ENCODE measurements around the gene CBR1. TPM values are rescaled to one million over a fixed set of nuclear protein-coding genes. Genes with fewer than 3 reads are reported as not detected.

CBR1 gene
- total RNA-seq, 2 donors from 2014 or later = 60.7 to 101 TPM

DNA sequence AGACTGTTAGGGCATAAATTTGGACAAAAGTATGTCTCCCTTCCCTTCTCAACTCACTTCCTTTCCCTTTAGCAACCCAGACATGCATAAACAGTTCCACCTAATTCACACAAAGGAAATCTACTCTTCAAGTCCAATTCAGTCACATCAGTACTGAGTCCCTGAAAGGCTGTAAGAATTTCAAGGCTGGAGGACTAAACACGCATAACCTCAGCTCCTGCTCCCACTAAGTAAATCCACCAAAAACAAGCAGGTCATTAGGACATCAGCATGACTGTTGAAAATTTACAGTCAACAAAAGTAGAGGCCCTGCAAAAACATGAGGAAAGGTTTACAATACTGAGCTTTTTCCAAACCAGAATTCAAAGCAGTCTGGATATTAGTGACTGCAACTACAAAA, 27.9 kb upstream of the CBR1 start:
- no peak for TF ChIP-seq CTCF (IDR thresholded peaks at IDR 0.05)
- Histone ChIP-seq H3K4me3 (no peak overlapping the region), H3K4me1 (no peaks in the 10 kb centered on the region), H3K36me3 (peaks cover 84% of the 10 kb centered on the region), H3K27me3 (no peaks in the 10 kb centered on the region), H3K27ac (no peak overlapping the region), H3K9me3 (no peaks in the 10 kb centered on the region)
- no peak for DNase-seq (ENCODE audit: low spot score)

GRCh38 chr21:36044056-36044455, 25.8 kb upstream of the CBR1 start:
- Histone ChIP-seq H3K27ac (no peak overlapping the region), H3K4me1 (no peaks in the 10 kb centered on the region), H3K9me3 (no peaks in the 10 kb centered on the region), H3K27me3 (no peaks in the 10 kb centered on the region), H3K4me3 (no peak overlapping the region), H3K36me3 (peaks cover 78% of the 10 kb centered on the region)
- DNase-seq (ENCODE audit: low spot score) = no peak
- no peak for TF ChIP-seq CTCF (IDR thresholded peaks at IDR 0.05)

DNA sequence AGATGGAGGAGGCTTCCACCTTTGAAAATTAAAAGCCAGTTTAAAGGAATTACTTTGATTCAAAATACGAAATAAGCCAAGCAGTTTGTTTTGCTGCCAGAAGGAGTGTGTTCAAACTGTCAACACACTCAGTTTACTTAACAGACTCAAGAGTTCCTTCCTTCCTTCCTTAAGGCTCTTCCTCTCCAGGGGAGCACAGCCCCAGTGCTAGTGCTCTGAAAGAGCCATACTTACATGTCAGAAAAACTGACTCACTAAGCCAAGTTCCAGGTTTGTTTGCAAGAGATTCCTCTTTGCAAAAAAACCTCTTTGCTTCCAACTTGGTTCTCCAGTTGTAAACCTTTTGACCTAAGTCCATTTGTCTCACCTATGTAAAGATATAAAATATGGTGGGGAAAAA, 23.8 kb upstream of the CBR1 start:
- Histone ChIP-seq H3K4me1 (no peaks in the 10 kb centered on the region), H3K36me3 (peaks cover 76% of the 10 kb centered on the region), H3K27me3 (no peaks in the 10 kb centered on the region), H3K9me3 (no peaks in the 10 kb centered on the region), H3K4me3 (no peak overlapping the region), H3K27ac (no peak overlapping the region)
- TF ChIP-seq CTCF (IDR thresholded peaks at IDR 0.05) = no peak
- DNase-seq (ENCODE audit: low spot score) = no peak

- Histone ChIP-seq H3K4me3 (no peak overlapping the region), H3K36me3 (peaks cover 75% of the 10 kb centered on the region), H3K27ac (no peak overlapping the region), H3K4me1 (no peaks in the 10 kb centered on the region), H3K9me3 (no peaks in the 10 kb centered on the region), H3K27me3 (no peaks in the 10 kb centered on the region)
- no peak for TF ChIP-seq CTCF (IDR thresholded peaks at IDR 0.05)
- no peak for DNase-seq (ENCODE audit: low spot score)
These were observed 22.7 kb upstream of the CBR1 start for GRCh38 chr21:36047139-36047538.

- no peaks in the 10 kb centered on the region for H3K4me1 ChIP-seq
- no peak for DNase-seq (ENCODE audit: low spot score)
- H3K4me3 ChIP-seq = no peak overlapping the region
- no peak overlapping the region for H3K27ac ChIP-seq
- H3K27me3 ChIP-seq = no peaks in the 10 kb centered on the region
- peaks cover 65% of the 10 kb centered on the region for H3K36me3 ChIP-seq
- no peaks in the 10 kb centered on the region for H3K9me3 ChIP-seq
- no peak for TF ChIP-seq CTCF (IDR thresholded peaks at IDR 0.05)
These were observed 21.5 kb upstream of the CBR1 start for GRCh38 chr21:36048357-36048756.

DNA sequence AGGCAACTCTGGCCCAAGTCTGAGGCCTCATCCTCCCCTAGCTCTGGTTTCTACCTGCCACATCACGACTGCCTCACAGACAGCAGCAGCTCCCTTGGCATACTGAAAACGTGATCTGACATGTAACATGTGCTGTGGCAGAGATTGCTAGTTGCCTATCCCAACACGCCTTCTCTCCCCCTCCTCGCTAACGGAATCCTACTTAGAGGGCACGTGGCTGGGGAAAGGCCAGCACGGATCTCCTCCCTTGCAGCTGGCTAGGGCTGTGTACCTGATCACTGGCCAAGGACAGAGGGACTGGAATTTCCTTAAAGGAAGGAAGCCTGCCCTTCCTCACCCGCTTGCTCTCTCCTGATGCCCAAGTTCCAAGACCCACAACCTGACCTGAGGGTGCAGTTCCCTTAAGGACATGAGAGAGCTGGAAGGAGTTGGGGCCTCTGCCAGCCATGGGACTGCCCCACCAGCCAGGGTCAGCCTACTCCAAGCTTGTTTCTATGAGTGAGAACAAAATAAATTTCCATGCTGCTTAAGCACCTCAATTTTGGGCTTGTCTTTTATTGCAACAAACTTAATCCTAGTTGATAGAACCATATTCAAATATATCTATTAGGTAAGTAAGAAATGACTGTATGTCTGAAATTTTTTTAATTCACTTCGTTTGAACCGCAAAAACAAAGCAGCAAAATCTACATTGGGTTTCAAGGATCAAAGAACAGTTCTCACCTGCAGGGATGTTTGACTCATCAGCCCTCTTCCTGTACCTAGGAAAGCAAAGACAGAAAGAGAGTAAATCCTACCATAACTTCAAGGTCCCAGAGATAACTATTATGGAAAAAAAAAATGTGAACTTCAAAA, 16.7 kb upstream of the CBR1 start:
- DNase-seq (ENCODE audit: low spot score) = no peak
- H3K4me3 ChIP-seq = no peak overlapping the region
- H3K36me3 ChIP-seq = peaks cover 60% of the 10 kb centered on the region
- no peaks in the 10 kb centered on the region for H3K4me1 ChIP-seq
- no peaks in the 10 kb centered on the region for H3K27me3 ChIP-seq
- no peak overlapping the region for H3K27ac ChIP-seq
- H3K9me3 ChIP-seq = no peaks in the 10 kb centered on the region
- TF ChIP-seq CTCF (IDR thresholded peaks at IDR 0.05) = no peak

All from right atrium auricular region (tissue), 2 donors.